MCF 10A (cell line): Measurements from ENCODE around the gene SALL3. TPM values are rescaled to one million over a fixed set of nuclear protein-coding genes. Genes with fewer than 3 reads are reported as not detected.

Source experiments
- Bru-seq: library from RNA; stranded (reverse); fragments of 400-500 nt; gene quantifications from one replicate; lab custom pipeline; 2021; lab: Mats Ljungman, UMichigan
- BruChase-seq, 2 experiments: library from RNA; stranded (reverse); fragments of 400-500 nt; gene quantifications; one replicate each; lab custom pipeline; 2021; lab: Mats Ljungman, UMichigan
- BruUV-seq: library from RNA; stranded (reverse); fragments of 400-500 nt; replicated peaks from 2 replicates; lab custom pipeline; 2021; lab: Mats Ljungman, UMichigan
- CTCF ChIA-PET: fragments of 300-600 bp; sonication (Branson Sonifier 250); formaldehyde crosslinking; extraction: SDS; loops from one replicate; lab custom pipeline; 2021; ENCODE audit warnings: antibody characterized with exemption, inconsistent platforms; lab: Yijun Ruan, JAX
- POLR2A ChIA-PET: fragments of 300-600, 350-650 bp; sonication (Branson Sonifier 250); formaldehyde crosslinking; extraction: SDS; loops from one replicate; lab custom pipeline; 2020; ENCODE audit warnings: antibody characterized with exemption, inconsistent platforms; lab: Yijun Ruan, JAX
- DNase-seq: peaks from one replicate; pipeline ENCODE4 v3.0.0-alpha.2; 2018; ENCODE audit not compliant: unreplicated experiment
- H3K27ac Mint-ChIP-seq: one replicate; pipeline ENCODE4 v1.8.0; 2022; ENCODE audit warnings: mild to moderate bottlenecking, low read depth, mixed read lengths; ENCODE audit not compliant: unreplicated experiment
- H3K27me3 Mint-ChIP-seq: one replicate; pipeline ENCODE4 v1.8.0; 2022; ENCODE audit warnings: mixed read lengths; ENCODE audit not compliant: insufficient read depth, unreplicated experiment
- H3K36me3 Mint-ChIP-seq: one replicate; pipeline ENCODE4 v1.8.0; 2022; ENCODE audit warnings: mild to moderate bottlenecking, moderate library complexity, mixed read lengths; ENCODE audit not compliant: insufficient read depth, unreplicated experiment
- H3K4me1 Mint-ChIP-seq: one replicate; pipeline ENCODE4 v1.8.0; 2022; ENCODE audit warnings: mixed read lengths; ENCODE audit not compliant: insufficient read depth, unreplicated experiment
- H3K4me3 Mint-ChIP-seq: one replicate; pipeline ENCODE4 v1.8.0; 2022; ENCODE audit warnings: mild to moderate bottlenecking, moderate library complexity, mixed read lengths; ENCODE audit not compliant: unreplicated experiment
- H3K9me3 Mint-ChIP-seq: one replicate; pipeline ENCODE4 v1.8.0; 2022; ENCODE audit warnings: mixed read lengths; ENCODE audit not compliant: unreplicated experiment
- CTCF ChIP-seq: fragments of 200-600 bp; IDR thresholded peaks from one replicate; pipeline ENCODE4 v1.8.0; 2022; ENCODE audit warnings: antibody characterized with exemption, mild to moderate bottlenecking; ENCODE audit not compliant: unreplicated experiment
- intact Hi-C: fragments of 100-400 bp; cut with micrococcal nuclease; formaldehyde crosslinking; loops from 2 replicates; pipeline ENCODE4 v1.14.1; 2022
- long read RNA-seq: library from polyadenylated mRNA; stranded (forward); transcript quantifications from one replicate; pipeline ENCODE4 v2.0.0, GENCODE V29; 2022
- total RNA-seq: library from RNA; stranded (reverse); gene quantifications from 2 replicates; pipeline ENCODE4 v1.2.3, GENCODE V29; 2022

SALL3 gene
- total RNA-seq = not detected in 2 replicates
- not detected for Bru-seq, nascent RNA
- not detected for BruChase-seq, experiment 1, labeled RNA remaining after a 6-hour chase
- not detected for BruChase-seq, experiment 2, labeled RNA remaining after a 2-hour chase
- long read RNA-seq = 0 reads

GRCh38 chr18:78979730-78980278, at the start of gene SALL3:
Gene SALL3 (plus strand): TSS chr18:78979818. CDS start chr18:78980275, 457 bp downstream.
- no peaks in the 10 kb centered on the region for H3K4me1 Mint-ChIP-seq
- no peaks in the 10 kb centered on the region for H3K27me3 Mint-ChIP-seq
- no peaks in the 10 kb centered on the region for H3K9me3 Mint-ChIP-seq
- H3K27ac Mint-ChIP-seq = no peak within 1 kb of the TSS
- intact Hi-C loops = no loop called here
- no peak within 1 kb of the TSS for H3K4me3 Mint-ChIP-seq
- POLR2A ChIA-PET = no interaction called here
- no peak for TF ChIP-seq CTCF
- BruUV-seq = no TSS peak
- H3K36me3 Mint-ChIP-seq = no peaks in the 10 kb centered on the region
- CTCF ChIA-PET = interaction anchor here (0.5 kb wide), 1 partner anchor 131 kb away, joined by 4 read pairs; no protein-coding TSS in a partner anchor
- DNase-seq = no peak

GRCh38 chr18:78932281-78932680, 47.3 kb upstream of the SALL3 start:
- no TSS peak for BruUV-seq
- intact Hi-C loops = no loop called here
- no peak for TF ChIP-seq CTCF
- ChIA-PET POLR2A (interaction anchor here (0.5 kb wide), 1 partner anchor 228 kb away, joined by 3 read pairs; no protein-coding TSS in a partner anchor), CTCF (no interaction called here)
- DNase-seq = no peak
- Mint-ChIP-seq H3K27me3 (no peaks in the 10 kb centered on the region), H3K4me1 (no peaks in the 10 kb centered on the region), H3K36me3 (no peaks in the 10 kb centered on the region), H3K27ac (no peak overlapping the region), H3K9me3 (peaks cover 21% of the 10 kb centered on the region), H3K4me3 (no peak overlapping the region)

GRCh38 chr18:78934003-78934402, 45.6 kb upstream of the SALL3 start:
- Mint-ChIP-seq H3K4me1 (no peaks in the 10 kb centered on the region), H3K27me3 (no peaks in the 10 kb centered on the region), H3K9me3 (peaks cover 26% of the 10 kb centered on the region), H3K36me3 (no peaks in the 10 kb centered on the region), H3K4me3 (no peak overlapping the region), H3K27ac (no peak overlapping the region)
- ChIA-PET CTCF (interaction anchor here (0.7 kb wide), 1 partner anchor 231 kb away, joined by 3 read pairs; no protein-coding TSS in a partner anchor), POLR2A (no interaction called here)
- no peak for TF ChIP-seq CTCF
- BruUV-seq = no TSS peak
- no peak for DNase-seq
- intact Hi-C loops = no loop called here

- no peak for DNase-seq
- no TSS peak for BruUV-seq
- Mint-ChIP-seq H3K4me1 (no peaks in the 10 kb centered on the region), H3K36me3 (no peaks in the 10 kb centered on the region), H3K27me3 (no peaks in the 10 kb centered on the region), H3K27ac (no peak overlapping the region), H3K4me3 (no peak overlapping the region), H3K9me3 (peaks cover 28% of the 10 kb centered on the region)
- POLR2A ChIA-PET = no interaction called here
- no peak for TF ChIP-seq CTCF
- CTCF ChIA-PET = interaction anchor here (0.5 to 1.0 kb wide), 2 partner anchors 23 to 59 kb away, joined by 3 read pairs; no protein-coding TSS in a partner anchor
- intact Hi-C loops = no loop called here
These were observed 44.9 kb upstream of the SALL3 start for GRCh38 chr18:78934551-78935225.
